Astrocyte of the hippocampus (primary cell): ENCODE results near the gene ETAA1.

ENCODE experiments used
- DNase-seq: peaks from one replicate; pipeline ENCODE4 v3.0.0; 2011; ENCODE audit warnings: low read depth, low spot score

The ETAA1 gene

DNA sequence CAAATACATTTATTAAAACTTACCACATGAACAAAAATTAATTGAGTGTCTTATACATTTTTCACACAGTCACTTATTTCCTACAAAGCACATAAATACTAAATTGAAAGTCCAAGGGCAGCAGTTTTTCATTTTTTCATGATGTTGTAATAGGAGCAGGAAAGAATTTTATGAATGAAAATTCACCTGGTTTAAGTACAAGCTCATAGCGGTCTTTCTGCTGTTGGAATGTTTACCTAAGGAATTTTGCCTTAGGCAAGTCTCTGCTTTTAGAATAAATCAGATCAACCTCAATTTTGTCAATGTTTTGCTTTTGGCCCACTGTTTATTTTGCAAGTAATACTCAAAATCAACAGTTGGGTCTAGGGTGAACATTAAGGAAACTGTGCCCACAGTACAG, 40.0 kb downstream of the ETAA1 start:
- peak; percentile 42 for DNase-seq

DNA sequence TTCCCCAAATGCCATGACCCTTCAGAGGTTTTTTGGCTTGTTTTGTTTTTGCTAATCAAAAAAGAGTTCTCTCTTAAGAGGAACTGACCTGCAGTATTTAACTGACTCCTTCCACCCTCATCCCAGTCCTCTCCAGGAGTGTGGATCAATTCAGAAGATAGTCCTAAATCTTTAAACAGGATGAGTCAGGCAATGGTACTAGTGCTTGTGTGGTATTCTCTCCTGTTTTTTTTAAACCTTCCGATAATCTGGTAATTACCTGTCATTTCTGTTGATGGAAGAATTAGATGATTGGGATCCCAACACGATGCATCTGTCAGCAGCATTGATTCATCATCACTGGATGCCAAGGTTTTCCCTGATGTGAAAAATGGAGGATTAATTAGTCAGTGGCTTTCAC, 41.2 kb downstream of the ETAA1 start:
- no peak for DNase-seq

DNA sequence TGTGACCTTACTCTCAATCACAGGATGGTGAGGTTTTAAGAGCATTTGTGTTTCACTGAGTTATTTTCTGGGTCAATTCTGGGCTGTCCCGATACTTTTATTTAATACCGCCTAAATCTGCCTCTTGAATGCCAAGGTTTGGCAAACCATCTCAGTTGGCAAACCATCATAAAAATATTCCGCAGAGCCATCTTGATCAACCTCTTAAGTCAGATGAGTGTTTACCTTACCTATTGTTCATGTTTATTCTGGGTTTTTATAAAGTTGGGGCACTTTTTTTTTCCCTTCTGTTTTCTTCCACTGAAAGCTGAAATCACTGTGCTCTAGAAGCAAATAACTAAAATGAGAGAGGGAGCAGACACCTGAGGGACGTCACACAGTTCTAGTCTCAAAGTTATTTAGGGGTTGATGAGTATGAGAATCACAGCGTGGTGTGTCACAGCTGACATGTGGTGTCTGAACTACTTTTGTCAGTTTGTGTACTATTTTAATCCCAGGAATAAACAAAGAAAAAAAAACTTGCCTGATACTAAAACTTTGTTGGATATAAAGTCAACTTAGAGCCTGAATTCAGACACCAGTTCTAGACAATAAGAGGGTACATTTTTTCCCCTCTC, 48.6 kb downstream of the ETAA1 start:
- no peak for DNase-seq

DNA sequence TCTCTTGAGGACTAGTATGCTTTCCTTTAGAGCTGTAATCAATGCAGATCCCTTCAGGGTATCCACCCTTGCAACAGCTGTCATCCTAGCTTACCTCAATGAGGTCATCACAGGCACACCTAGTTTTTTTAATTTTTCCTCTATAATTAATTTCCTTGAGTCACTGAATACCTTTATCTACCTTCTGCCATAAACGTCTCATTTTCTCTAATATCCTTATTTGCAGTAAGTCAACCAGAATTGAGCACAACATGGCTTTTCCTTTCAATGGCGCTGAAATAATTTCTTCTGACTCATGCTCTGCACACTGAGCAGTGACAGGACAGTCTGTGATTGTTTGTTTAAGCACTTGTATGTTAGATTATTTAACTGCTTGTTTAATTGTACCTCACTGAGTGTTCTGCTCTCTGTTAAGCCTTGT, 49.4 kb downstream of the ETAA1 start:
- peak; percentile 65 for DNase-seq

DNA sequence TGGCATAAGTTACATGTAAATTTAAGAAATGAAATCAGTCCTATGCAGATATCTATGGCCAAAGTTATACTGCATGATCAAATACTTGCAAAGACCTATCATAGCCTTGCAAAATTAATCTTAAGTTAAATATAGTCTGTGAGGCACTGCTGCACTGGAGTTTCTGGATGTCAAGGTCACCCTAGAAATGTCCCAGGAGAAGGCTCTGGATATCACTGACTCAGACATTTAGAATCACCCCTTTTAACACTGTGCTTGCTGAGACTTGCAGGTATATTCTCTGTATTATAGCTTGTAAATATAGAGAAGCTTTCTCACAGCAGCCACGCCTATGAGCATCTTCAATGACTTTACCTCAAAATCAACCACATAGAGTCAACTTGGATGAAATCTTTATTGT, 51.5 kb downstream of the ETAA1 start:
- no peak for DNase-seq

DNA sequence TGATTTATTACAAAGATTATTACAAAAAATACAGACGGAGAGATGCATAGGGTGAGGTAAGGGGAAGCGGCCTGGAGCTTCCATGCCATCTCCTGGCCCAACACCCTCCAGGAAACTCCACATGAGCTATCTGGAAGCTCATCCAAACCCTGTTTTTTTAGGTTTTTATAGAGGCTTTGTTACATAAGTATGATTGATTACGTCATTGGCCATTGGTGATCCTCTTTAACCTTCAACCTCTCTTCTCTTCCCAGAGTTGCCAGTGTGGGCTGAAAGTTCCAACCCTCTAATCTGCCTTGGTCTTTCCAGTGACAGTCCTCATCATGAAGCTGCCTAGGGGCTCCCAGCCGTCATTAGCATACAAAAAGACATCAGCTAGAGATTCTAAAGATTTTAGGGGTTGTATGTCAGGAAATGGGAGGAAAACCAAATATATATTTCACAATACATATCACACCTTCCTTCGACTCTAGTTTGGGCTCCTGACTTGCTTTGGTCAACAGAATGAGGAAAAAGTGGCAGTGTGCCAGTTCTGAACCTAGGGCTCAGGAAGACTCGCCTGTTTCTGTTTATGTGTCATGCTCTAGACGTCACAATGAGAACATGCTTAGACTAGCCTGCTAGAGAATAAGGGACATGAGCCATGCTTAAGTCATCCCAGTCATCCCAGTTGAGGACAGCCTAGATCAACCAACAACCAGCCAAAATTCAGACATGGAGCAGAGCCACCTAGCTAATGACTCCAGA, 54.1 kb downstream of the ETAA1 start:
- peak; percentile 64 for DNase-seq

DNA sequence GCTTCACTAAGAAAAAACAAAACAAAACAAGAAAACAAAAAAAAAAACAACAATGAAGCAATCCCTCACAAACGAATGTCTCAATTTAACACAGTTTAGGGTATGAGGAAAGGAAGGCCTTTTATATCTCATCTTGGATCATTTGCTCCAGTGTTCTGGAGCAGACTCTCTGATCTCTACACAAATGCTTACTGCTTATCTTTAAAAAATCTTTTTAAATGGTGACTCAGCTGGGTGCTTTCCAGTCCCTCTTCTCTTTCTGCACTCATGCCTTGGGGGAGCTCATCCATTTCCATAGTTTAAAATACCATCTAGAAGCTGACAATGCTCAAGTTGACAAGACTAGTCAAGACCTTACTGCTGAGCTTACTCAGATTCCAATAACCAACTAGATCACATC, 56.2 kb downstream of the ETAA1 start:
- DNase-seq, result peak; percentile 39

DNA sequence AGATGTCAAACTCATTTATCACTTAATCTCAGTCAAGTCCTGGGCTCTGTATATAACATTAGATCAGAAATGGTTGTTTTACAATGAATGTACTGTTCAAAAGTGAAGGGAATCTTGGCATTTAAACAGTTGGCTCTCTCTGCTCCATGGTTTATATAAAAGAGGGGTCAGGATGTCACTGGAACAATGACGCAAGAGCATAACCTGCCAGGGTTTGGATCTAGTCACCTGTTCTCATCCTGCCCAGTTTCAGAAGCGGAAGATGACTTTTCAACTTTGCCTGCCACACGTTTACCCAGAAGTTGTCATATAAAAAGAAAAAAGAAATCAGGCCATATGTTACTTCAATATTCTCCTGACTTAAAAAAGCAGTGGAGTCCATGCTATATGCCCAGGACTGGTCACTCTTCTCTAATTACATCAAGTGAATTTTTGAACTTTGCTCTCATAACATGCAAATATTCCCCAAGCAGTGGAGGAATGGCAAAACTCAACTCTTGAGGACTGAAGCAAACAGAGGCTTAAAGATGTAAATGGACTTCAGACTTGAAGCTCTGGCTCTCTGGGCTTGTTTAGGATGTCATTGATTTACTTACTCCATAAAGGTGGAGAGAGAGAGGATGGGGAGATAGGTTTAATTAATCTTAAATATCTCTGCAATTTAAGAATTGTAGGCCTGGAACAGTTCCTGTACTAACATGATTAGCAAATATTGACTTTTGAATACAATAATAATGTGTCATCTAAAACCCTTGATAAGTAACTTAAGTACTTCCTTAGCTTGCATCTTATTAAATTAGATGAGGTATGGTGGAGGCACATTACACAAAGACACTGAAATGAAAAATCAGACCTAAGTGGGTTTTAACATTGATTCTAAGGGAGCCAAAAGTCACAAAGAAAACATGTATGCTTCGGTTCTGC, 58.3 kb downstream of the ETAA1 start:
- no peak for DNase-seq

DNA sequence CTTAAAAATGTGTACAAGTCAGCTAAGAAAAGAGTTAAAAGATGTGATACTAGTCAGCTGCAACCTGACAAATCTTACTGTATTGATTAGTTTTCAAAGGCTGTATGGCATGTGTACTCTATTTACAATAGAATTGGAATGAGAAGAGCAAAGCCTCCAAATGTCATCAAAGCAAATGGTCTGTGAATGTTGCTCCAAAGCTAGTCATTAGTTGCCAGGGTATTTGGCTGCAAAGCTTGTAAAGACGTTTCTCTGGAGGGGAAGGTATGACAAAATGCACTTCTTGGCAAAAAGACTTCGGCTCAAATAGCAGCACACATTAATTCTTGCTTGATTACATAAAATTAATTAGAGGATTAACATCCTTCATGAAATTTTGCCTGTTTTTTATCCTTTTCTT, 59.3 kb downstream of the ETAA1 start:
- no peak for DNase-seq

DNA sequence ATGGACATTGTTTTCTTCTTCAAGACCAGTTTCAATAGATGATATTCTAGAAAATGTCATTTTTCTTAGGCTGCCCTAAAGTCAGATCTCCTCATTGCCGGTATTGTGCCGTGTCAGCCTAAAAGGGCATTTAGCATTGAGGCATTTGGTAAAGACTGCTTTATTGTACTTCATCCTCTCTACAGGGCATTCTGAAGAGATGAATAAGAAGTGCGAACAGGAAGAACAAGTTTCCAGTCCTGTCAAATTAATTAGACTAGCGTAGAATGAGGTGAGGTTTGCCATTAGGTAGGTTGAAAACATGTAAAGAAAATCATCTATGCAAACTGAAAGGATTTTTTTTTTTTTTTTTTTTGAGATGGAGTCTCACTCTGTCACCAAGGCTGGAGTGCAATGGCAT, 60.6 kb downstream of the ETAA1 start:
- no peak for DNase-seq

DNA sequence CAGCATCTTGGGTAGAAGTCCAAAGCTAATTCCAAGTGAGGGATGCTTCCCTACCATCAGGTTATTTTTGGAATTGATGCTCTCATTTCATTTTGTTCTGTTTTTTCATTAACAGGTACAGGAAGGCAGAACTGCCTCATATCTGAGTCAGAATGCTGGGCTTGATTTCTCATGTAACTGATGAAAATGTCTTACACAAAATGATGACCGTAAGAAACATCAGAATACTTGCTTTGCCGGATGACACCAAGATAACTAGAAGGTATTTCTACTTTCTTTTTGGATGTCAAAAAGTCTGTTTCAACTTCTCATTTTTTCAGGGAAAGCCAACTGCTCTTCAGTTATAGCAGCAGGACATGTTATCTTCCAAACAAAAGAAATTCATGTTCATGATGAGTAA, 62.6 kb downstream of the ETAA1 start:
- no peak for DNase-seq
